NCI-H2227 (cell line): ENCODE measurements around the gene SAMHD1.
"Not testable (repeated sequence)": the region's sequence is repeated elsewhere in the genome, so short reads cannot be mapped to it uniquely, and the experiment has no call there.

Source experiments
- DNase-seq: peaks from one replicate; lab custom pipeline; 2025; ENCODE audit not compliant: unreplicated experiment; lab: John Stamatoyannopoulos, UW

SAMHD1 gene

GRCh38 chr20:36951198-36951978 is at the start of gene SAMHD1:
Gene SAMHD1, minus strand, starts transcription at chr20:36951708. Its CDS starts 65 bp downstream, at chr20:36951643.
- DNase-seq, result peak; percentile 99

- not testable (repeated sequence) for DNase-seq
Observed at GRCh38 chr20:37000171-37000570, 48.7 kb upstream of the SAMHD1 start.

- no peak for DNase-seq
Observed at GRCh38 chr20:36998652-36999051, 47.1 kb upstream of the SAMHD1 start.

GRCh38 chr20:36997121-36997520 is 45.6 kb upstream of the SAMHD1 start:
- DNase-seq, result no peak

GRCh38 chr20:36994221-36994620 is 42.7 kb upstream of the SAMHD1 start:
- DNase-seq, result not testable (repeated sequence)

- no peak for DNase-seq
Observed at GRCh38 chr20:36992802-36993334, 41.4 kb upstream of the SAMHD1 start.

GRCh38 chr20:36991703-36992102 is 40.2 kb upstream of the SAMHD1 start:
- no peak for DNase-seq

GRCh38 chr20:36989797-36990196 is 38.3 kb upstream of the SAMHD1 start:
- DNase-seq, result no peak

- no peak for DNase-seq
Observed at GRCh38 chr20:36988494-36988966, 37.0 kb upstream of the SAMHD1 start.

GRCh38 chr20:36984257-36984638 is 32.7 kb upstream of the SAMHD1 start:
- DNase-seq, result no peak

GRCh38 chr20:36975099-36975818 is 23.8 kb upstream of the SAMHD1 start:
- no peak for DNase-seq

GRCh38 chr20:36974660-36975059 is 23.2 kb upstream of the SAMHD1 start:
- DNase-seq, result no peak

- no peak for DNase-seq
Observed at GRCh38 chr20:36971103-36971502, 19.6 kb upstream of the SAMHD1 start.

- DNase-seq, result no peak
Observed at GRCh38 chr20:36969478-36970186, 18.1 kb upstream of the SAMHD1 start.

- DNase-seq, result no peak
Observed at GRCh38 chr20:36969051-36969450, 17.5 kb upstream of the SAMHD1 start.

GRCh38 chr20:36967636-36968035 is 16.1 kb upstream of the SAMHD1 start:
- no peak for DNase-seq

- DNase-seq, result not testable (repeated sequence)
Observed at GRCh38 chr20:36966965-36967364, 15.5 kb upstream of the SAMHD1 start.

GRCh38 chr20:36962354-36962941 is 10.9 kb upstream of the SAMHD1 start:
- DNase-seq, result not testable (repeated sequence)

GRCh38 chr20:36959242-36959641 is 7.7 kb upstream of the SAMHD1 start:
- no peak for DNase-seq

- no peak for DNase-seq
Observed at GRCh38 chr20:36957875-36958667, 6.6 kb upstream of the SAMHD1 start.
